ENCODE results near the gene FAR1.
A peak's percentile ranks its signal among the peaks of the same experiment; 100 is the strongest.

FAR1 gene

GRCh38 chr11:13681446-13681845 is 13.0 kb downstream of the FAR1 start:
- Mint-ChIP-seq H3K27ac (no peak overlapping the region), H3K9me3 (no peaks in the 10 kb centered on the region), H3K27me3 (no peaks in the 10 kb centered on the region), H3K36me3 (peaks cover 2% of the 10 kb centered on the region), H3K4me1 (peaks cover 20% of the 10 kb centered on the region), H3K4me3 (no peak overlapping the region)
- no peak for DNase-seq (ENCODE audit: low spot score in 2 of 2)
- ATAC-seq (ENCODE audit: low read depth): no peak

DNA sequence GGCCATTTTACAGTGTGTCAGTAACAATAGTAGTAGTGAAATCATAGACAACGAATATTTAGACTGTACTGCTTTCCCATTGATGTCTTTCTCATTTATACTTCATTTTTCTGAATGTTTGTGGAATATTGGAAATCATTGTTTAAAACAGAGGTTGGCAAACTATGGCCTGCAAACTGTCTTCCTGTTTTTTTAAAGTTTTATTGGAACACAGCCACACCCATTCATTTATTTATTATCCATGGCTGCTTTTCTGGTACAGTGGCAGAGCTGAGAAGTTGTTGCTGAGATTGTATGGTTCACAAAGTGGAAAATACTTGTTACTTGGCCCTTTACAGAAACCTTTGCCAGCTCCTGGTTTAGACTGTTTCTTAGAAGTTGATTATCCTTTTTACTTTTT is 13.7 kb downstream of the FAR1 start:
- no peak overlapping the region for H3K4me3 Mint-ChIP-seq
- DNase-seq (ENCODE audit: low spot score in 2 of 2): no peak
- no peak overlapping the region for H3K27ac Mint-ChIP-seq
- H3K36me3 Mint-ChIP-seq: peaks cover 2% of the 10 kb centered on the region
- ATAC-seq (ENCODE audit: low read depth): no peak
- H3K27me3 Mint-ChIP-seq: no peaks in the 10 kb centered on the region
- H3K9me3 Mint-ChIP-seq: no peaks in the 10 kb centered on the region
- peaks cover 17% of the 10 kb centered on the region for H3K4me1 Mint-ChIP-seq

DNA sequence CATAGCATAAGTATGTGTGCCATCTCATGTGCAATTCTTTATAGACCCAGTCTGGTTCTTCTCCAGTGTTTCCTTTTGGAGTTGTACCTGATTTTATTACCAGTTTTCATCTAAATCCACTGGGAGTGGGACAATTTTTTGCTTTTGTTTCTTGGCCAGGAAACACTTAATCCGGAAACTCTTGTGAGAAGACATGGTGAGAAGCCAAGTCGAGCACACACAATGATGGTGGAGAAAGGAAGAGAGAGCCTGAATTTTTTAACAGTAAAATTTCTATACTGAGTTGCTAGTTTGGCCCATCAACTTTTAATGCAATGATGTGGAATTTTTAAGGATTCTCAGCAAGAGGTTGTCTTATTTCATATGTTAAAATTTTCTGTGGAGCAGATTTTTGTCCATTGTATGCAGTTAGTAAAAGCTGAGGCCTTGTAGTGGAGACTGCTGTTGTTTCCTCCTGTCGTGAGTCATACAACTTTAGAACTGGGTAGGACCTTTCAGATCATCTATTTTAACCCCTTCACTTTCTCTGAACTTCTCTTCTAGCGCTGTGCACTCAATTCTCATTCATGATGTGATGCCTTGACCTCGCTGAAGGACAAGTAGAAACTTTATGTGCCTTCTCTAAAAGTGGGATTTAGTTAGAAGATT is 17.1 kb downstream of the FAR1 start:
- no peak for ATAC-seq (ENCODE audit: low read depth)
- no peaks in the 10 kb centered on the region for H3K9me3 Mint-ChIP-seq
- peaks cover 5% of the 10 kb centered on the region for H3K36me3 Mint-ChIP-seq
- H3K27ac Mint-ChIP-seq: no peak overlapping the region
- H3K4me3 Mint-ChIP-seq: no peak overlapping the region
- DNase-seq (ENCODE audit: low spot score in 2 of 2): no peak
- no peaks in the 10 kb centered on the region for H3K27me3 Mint-ChIP-seq
- peaks cover 7% of the 10 kb centered on the region for H3K4me1 Mint-ChIP-seq

DNA sequence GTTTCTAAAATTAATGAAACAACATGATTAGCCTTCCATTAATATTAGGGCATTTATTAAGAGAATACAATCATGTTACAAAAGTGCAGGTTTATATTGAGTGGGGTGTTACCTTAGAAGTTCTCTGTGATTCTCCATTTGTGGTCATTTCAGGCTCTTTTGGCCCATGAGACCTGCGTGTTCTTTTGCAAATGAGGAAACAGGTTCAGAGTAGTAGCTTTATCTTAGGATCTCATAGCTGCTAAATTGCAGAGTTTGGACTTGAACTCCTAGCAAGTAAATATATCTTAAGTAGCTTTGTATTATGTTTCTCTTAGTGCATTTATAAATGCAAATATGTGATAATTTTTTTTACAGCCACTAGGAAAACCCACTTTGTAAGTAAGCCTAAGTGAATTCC is 18.3 kb downstream of the FAR1 start:
- no peak for DNase-seq (ENCODE audit: low spot score in 2 of 2)
- Mint-ChIP-seq H3K9me3 (no peaks in the 10 kb centered on the region), H3K27ac (no peak overlapping the region), H3K4me1 (peaks cover 2% of the 10 kb centered on the region), H3K27me3 (no peaks in the 10 kb centered on the region), H3K36me3 (peaks cover 11% of the 10 kb centered on the region), H3K4me3 (no peak overlapping the region)
- ATAC-seq (ENCODE audit: low read depth): no peak

DNA sequence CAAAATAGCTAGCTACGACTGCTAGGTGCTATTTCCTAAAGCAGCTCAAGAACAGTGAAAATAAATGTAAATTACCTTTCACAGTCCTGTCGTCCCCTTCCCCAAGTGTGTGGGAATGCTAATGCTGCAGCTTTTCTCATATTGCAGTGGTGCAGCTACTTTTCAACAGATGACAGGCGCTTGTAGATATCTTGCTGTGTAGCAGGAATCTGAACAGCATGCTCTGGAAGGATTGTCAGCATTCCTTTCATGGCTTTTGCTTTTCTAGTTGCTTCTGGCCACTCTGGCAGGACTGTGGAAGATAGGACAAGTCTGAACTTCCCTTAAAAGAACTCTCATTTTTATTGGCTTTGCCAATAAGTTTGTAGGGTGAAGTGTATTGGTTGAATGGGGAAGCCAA is 18.8 kb downstream of the FAR1 start:
- Mint-ChIP-seq H3K27ac (no peak overlapping the region), H3K4me1 (peaks cover 2% of the 10 kb centered on the region), H3K9me3 (no peaks in the 10 kb centered on the region), H3K4me3 (no peak overlapping the region), H3K27me3 (no peaks in the 10 kb centered on the region), H3K36me3 (peaks cover 11% of the 10 kb centered on the region)
- no peak for DNase-seq (ENCODE audit: low spot score in 2 of 2)
- ATAC-seq (ENCODE audit: low read depth): no peak

DNA sequence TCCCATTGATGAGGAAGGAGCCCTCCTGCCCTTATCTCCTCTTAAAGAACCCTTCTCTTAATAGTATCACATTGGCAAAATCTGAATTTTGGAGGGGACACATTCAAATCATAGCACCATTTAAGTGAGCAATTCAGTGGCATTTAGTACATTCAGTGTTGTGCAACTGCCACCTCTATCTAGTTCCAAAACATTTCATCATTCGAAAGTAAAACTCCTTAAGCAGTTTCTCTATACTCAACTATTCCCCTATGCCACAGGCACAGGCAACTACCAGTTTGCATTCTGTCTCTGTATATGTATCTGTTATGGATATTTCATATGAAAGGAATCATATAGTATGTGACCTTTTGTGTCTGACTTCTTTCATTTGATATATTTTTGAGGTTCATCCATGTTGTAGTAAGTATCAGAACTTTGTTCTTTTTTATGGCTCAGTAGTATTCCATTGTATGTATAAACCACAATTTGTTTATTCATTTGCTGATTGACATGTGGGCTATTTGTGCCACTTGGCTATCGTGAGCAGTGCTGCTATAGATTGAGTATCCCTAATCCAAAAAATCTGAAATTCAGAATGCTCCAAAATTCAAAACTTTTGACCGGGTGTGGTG is 22.9 kb downstream of the FAR1 start:
- Mint-ChIP-seq H3K27ac (no peak overlapping the region), H3K9me3 (no peaks in the 10 kb centered on the region), H3K4me1 (peaks cover 8% of the 10 kb centered on the region), H3K36me3 (peaks cover 22% of the 10 kb centered on the region), H3K27me3 (no peaks in the 10 kb centered on the region), H3K4me3 (no peak overlapping the region)
- DNase-seq (ENCODE audit: low spot score in 2 of 2) (no peak), ATAC-seq (ENCODE audit: low read depth) (no peak)

GRCh38 chr11:13692172-13692571 is 23.7 kb downstream of the FAR1 start:
- H3K4me1 Mint-ChIP-seq: peaks cover 8% of the 10 kb centered on the region
- ATAC-seq (ENCODE audit: low read depth): no peak

DNA sequence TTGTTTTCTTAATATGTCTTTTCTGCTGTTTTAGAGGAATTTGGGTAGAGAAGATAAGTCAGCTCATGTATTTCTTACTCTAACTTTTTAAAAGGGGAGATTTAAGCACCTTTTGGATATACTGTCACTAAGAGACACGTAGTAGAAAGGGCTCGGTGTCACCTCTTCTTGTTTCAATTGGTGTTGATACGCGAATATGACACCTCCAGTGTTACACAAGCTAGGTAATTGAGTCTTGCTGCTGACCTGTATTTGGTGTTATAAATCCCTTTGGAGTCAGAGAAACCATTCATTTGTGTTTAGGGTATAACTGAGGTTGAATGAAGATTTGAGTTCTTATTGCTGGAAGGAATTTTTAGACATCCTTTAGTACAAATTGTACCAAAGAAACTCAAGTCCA is 25.6 kb downstream of the FAR1 start:
- Mint-ChIP-seq H3K4me3 (no peak overlapping the region), H3K4me1 (peaks cover 13% of the 10 kb centered on the region), H3K27ac (no peak overlapping the region), H3K36me3 (peaks cover 33% of the 10 kb centered on the region), H3K27me3 (no peaks in the 10 kb centered on the region), H3K9me3 (no peaks in the 10 kb centered on the region)
- DNase-seq (ENCODE audit: low spot score in 2 of 2) (no peak), ATAC-seq (ENCODE audit: low read depth) (no peak)

More at GRCh38 chr11:13692172-13692571, 23.7 kb downstream of the FAR1 start:
- H3K27me3 Mint-ChIP-seq: no peaks in the 10 kb centered on the region
- no peak overlapping the region for H3K27ac Mint-ChIP-seq
- peaks cover 22% of the 10 kb centered on the region for H3K36me3 Mint-ChIP-seq
- H3K9me3 Mint-ChIP-seq: no peaks in the 10 kb centered on the region
- DNase-seq (ENCODE audit: low spot score in 2 of 2): no peak
- H3K4me3 Mint-ChIP-seq: no peak overlapping the region

- no peak overlapping the region for H3K27ac Mint-ChIP-seq
- no peak overlapping the region for H3K4me3 Mint-ChIP-seq
- DNase-seq (ENCODE audit: low spot score in 2 of 2) (no peak), ATAC-seq (ENCODE audit: low read depth) (no peak)
- peaks cover 30% of the 10 kb centered on the region for H3K36me3 Mint-ChIP-seq
- no peaks in the 10 kb centered on the region for H3K9me3 Mint-ChIP-seq
- peaks cover 13% of the 10 kb centered on the region for H3K4me1 Mint-ChIP-seq
- no peaks in the 10 kb centered on the region for H3K27me3 Mint-ChIP-seq
Observed at GRCh38 chr11:13695886-13696285, 27.4 kb downstream of the FAR1 start.

GRCh38 chr11:13697710-13698109 is 29.2 kb downstream of the FAR1 start:
- no peak for DNase-seq (ENCODE audit: low spot score in 2 of 2)
- H3K4me3 Mint-ChIP-seq: no peak overlapping the region
- H3K36me3 Mint-ChIP-seq: peaks cover 27% of the 10 kb centered on the region

GRCh38 chr11:13698132-13698531 is 29.7 kb downstream of the FAR1 start:
- H3K4me1 Mint-ChIP-seq: peaks cover 13% of the 10 kb centered on the region
- no peak overlapping the region for H3K4me3 Mint-ChIP-seq
- no peaks in the 10 kb centered on the region for H3K9me3 Mint-ChIP-seq
- no peak for DNase-seq (ENCODE audit: low spot score in 2 of 2)
- no peak overlapping the region for H3K27ac Mint-ChIP-seq
- H3K27me3 Mint-ChIP-seq: no peaks in the 10 kb centered on the region
- ATAC-seq (ENCODE audit: low read depth): no peak
- H3K36me3 Mint-ChIP-seq: peaks cover 29% of the 10 kb centered on the region

More at GRCh38 chr11:13697710-13698109, 29.2 kb downstream of the FAR1 start:
- H3K27me3 Mint-ChIP-seq: no peaks in the 10 kb centered on the region
- no peak for ATAC-seq (ENCODE audit: low read depth)
- peaks cover 13% of the 10 kb centered on the region for H3K4me1 Mint-ChIP-seq
- no peaks in the 10 kb centered on the region for H3K9me3 Mint-ChIP-seq
- H3K27ac Mint-ChIP-seq: peak overlapping the region; percentile 11

GRCh38 chr11:13699041-13699440 is 30.6 kb downstream of the FAR1 start:
- H3K4me3 Mint-ChIP-seq: no peak overlapping the region
- peaks cover 35% of the 10 kb centered on the region for H3K36me3 Mint-ChIP-seq
- ATAC-seq (ENCODE audit: low read depth) (no peak), DNase-seq (ENCODE audit: low spot score in 2 of 2) (no peak)
- no peak overlapping the region for H3K27ac Mint-ChIP-seq
- no peaks in the 10 kb centered on the region for H3K27me3 Mint-ChIP-seq
- no peaks in the 10 kb centered on the region for H3K9me3 Mint-ChIP-seq
- peaks cover 4% of the 10 kb centered on the region for H3K4me1 Mint-ChIP-seq

- Mint-ChIP-seq H3K9me3 (no peaks in the 10 kb centered on the region), H3K36me3 (peaks cover 31% of the 10 kb centered on the region), H3K4me3 (no peak overlapping the region), H3K4me1 (peaks cover 4% of the 10 kb centered on the region), H3K27ac (no peak overlapping the region), H3K27me3 (no peaks in the 10 kb centered on the region)
- no peak for ATAC-seq (ENCODE audit: low read depth)
- DNase-seq (ENCODE audit: low spot score in 2 of 2): no peak
Observed at GRCh38 chr11:13699870-13700269, 31.4 kb downstream of the FAR1 start.

- Mint-ChIP-seq H3K27me3 (no peaks in the 10 kb centered on the region), H3K4me3 (no peak overlapping the region), H3K9me3 (no peaks in the 10 kb centered on the region), H3K27ac (no peak overlapping the region), H3K4me1 (peaks cover 4% of the 10 kb centered on the region), H3K36me3 (peaks cover 24% of the 10 kb centered on the region)
- ATAC-seq (ENCODE audit: low read depth) (no peak), DNase-seq (ENCODE audit: low spot score in 2 of 2) (no peak)
Observed at GRCh38 chr11:13701506-13701905, 33.0 kb downstream of the FAR1 start.

GRCh38 chr11:13702071-13702470 is 33.6 kb downstream of the FAR1 start:
- Mint-ChIP-seq H3K9me3 (no peaks in the 10 kb centered on the region), H3K27ac (no peak overlapping the region), H3K27me3 (no peaks in the 10 kb centered on the region), H3K4me3 (no peak overlapping the region), H3K36me3 (peaks cover 24% of the 10 kb centered on the region), H3K4me1 (peaks cover 4% of the 10 kb centered on the region)
- ATAC-seq (ENCODE audit: low read depth): no peak
- DNase-seq (ENCODE audit: low spot score in 2 of 2): no peak

All from memory B cell (primary cell).